Glomerular visceral epithelial cell (primary cell): Measurements from ENCODE around the gene CWC15.
"Not testable (repeated sequence)": the region's sequence is repeated elsewhere in the genome, so short reads cannot be mapped to it uniquely, and the experiment has no call there.

Experiments used
- DNase-seq: peaks from one replicate; pipeline ENCODE4 v3.0.0-alpha.2; 2016; ENCODE audit errors: extremely low spot score

The CWC15 gene

DNA sequence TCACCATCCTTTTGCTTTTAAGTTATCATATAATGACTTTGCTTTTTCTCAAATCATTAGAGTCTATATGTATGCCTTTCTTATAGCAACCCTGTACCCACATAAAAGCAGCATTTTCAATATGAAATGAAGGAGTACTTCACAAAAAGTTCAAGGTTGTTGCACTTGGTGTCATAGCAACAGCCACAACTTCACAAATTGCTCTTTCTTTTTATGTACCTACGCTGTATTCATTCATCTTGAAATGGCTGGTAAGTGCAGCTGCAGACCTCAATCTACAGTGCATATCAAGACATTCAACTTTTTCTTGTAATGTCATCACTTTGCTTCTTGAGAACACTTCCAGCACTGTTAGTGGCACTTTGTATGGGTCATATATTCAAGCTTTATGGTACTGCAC is 18.6 kb downstream of the CWC15 start:
- no peak for DNase-seq

DNA sequence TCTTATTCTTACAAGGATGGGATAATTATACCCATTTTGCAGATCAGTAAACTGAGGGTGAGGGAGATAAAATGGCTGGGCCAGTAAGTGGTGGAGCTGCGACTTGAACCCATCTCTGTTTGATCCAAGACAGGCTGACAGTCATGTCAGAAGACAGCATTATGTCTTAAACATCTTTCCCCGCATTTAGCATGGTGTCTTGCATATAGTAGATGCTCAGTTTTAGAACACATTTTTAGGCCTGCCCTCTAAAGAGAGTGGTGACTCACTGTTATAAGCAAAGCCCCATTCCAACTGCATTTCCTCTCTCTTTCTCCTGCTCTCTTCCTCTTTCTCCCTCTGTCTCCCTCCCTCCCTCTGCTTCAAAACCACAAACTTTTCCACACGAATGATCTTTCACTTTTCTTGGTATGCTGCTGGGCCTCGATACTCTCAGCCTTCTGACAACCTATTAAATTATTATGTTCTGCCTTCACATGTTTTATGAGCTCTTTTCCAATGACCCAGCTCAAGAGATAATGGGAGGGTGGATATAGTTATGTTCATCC is 25.2 kb downstream of the CWC15 start:
- DNase-seq, result peak; percentile 79

DNA sequence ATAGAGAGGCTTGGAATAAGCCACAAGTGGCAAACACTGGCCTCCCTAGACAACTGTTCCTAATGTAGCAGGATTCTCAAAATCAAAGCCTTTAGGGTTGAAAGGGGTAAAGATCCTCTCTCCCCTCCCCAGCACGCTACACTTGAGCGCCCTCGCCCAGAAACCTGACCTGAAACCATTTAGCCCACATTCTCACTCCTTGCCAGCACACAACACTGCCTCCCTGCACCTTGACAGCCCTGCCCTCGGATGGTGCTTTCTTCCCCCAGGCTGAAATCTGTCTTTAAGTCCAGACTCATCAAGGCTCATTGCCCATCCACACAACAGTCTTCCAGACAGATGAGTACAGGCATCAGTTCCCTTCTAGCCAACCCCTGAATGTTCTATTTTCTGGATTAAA is 26.5 kb downstream of the CWC15 start:
- no peak for DNase-seq

DNA sequence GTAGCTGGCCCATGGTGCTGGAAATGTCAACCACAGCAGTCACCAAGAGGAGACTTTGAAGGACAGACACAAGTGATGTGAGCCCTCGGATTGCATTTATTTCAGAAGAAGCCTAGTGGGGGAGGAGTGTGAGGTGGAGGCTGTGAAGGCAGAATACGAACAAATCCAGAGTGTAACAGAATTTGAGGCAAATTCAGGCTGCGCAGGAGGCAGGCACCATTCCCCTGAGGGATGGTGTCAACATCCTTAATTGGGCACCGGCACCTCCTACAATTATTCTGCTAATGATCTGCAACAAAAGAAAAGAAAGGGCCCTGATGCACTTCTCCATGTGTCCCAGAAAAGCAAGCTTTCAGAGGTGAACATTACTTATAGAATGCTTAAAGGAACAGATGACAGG is 32.2 kb downstream of the CWC15 start:
- no peak for DNase-seq

DNA sequence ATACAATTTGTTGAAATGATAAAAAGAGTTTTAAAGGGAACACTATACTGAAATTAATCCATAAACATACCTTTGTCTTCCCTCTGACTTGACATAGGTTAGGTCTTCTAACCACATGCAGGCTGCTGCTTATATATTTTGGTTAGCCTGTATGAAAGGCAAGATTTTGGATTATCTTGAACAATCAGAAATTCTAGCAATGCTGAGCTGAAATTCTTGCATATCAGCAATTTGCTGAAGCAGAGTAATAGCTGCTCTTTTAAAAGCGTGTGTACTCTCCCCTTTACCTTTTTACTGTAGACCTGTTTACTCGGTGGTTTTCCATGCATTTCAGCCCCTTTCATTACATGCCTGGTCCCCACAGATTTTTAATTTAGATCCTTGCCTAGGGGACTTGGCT is 34.0 kb downstream of the CWC15 start:
- no peak for DNase-seq

DNA sequence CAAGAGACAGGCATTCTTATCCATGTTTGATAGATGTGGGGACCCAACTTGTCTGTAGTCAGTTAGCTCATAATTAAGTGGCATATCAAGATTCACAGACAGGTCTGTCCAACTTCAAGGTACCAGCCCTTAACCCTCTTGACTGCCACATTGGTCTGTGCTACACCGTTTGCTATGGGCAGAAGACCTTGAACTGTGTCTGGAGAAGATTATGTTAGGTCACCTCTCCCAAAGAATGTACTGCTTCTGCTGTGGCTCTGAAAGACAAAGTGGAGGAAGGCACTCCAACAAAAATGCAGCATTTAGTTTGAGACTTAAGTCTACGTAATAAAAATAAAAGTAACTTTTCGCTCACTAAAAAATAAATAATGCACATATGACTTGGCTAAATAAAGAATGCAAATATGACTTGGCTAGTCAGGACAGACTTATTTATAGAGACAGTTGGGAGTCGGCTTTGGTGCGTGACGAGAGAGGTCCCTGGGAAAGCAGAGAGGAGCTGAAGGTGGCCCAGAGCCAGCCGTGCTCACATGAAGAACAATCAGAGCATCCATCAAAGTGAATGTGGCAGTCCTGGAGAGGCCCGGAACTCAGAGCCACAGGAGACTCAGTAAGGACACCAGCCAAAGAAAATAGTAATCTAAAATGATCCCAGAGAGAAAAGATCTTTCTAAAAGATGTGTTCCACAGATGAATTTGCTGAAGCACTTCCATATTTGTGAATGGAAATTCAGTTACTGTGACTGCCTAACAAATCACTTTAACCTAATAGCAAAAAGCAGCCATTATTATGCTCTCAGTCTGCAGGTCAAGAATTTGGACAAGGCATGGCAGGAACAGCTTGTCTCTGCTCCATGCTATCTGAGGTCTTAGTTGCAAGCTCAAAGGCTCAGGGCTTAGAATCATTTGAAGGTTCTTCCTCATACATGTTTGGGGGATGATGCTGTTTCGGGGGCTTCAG is 35.0 kb downstream of the CWC15 start:
- no peak for DNase-seq

DNA sequence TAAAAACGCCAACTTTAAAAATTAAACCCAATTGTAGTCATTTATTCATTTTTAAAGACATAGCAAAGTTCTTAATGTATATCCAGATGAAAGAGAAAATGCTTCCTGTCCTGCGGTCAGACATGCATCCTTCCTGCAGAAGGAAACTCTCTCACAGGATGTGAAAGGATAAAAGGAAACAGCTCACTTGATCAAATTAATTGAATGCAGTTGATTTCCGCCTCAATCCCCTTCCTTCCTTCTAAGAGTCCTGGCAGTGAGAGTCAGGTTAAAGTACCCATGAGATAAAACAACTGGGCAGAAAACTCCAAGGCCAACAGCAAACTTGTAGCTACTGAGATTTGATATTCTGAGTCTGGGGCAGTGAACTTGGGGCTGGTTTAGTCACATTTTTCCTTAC is 38.5 kb downstream of the CWC15 start:
- DNase-seq, result no peak

DNA sequence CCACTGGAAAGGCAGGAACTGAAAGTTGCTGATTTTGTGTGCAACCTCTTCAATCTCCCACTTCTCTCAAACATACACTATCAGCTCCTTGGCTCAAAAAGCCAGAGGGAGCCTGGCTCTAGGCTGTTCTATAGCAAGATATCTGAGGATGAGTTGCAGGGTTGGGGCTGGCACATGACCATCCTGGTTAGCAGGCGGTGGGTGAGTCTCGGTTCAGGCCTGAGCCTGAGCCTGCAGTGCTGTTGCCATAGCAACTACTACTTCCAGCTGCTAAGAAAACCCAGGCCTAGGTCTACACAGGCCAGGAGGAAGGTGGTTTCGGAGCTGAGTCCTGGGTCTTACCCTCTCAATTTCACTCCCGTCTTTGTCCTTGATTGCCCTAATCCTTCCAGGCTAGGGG is 39.0 kb downstream of the CWC15 start:
- DNase-seq, result no peak

DNA sequence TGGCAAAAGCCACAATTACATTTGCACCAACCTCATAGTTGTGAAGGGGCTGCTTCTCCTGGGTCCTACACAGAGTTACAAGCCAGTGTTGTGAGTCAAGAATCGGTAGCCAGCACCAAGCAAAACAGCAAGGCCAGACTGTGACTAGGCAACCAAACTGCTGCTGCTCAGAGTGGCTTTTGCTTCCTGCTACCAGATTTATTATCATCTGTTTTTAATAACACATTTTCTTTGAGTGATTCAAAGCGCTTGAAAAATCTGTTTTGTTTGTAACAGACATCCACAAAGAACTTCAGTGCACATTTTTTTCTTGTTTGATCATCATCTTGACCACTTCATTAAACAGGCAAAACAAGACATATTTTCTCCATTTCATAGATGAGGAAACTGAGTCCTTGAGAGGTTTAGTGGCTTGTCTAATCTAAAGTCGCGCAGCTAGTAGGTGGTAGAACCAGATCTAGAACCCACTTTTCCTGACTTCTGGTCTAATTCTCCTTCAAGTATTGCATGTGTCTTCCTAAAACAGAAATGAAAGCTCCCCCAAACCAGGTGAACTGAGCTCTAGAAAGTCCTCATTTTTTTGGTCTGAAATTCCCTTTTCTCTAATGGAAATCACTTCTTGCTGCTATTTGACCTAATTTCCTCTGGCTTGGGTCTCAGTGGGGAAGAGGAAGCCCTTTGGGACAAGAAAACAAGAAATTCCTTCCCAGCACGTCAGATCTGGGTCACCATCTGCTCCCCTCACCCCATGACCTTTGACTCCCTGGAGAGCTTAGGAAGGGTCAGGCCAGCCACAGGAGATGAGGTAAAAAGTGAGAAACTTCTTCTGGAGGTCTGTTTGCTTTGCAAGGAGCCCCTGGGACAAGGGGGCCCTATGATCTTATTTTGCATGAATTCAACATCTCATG is 39.9 kb downstream of the CWC15 start:
- peak; percentile 31 for DNase-seq

DNA sequence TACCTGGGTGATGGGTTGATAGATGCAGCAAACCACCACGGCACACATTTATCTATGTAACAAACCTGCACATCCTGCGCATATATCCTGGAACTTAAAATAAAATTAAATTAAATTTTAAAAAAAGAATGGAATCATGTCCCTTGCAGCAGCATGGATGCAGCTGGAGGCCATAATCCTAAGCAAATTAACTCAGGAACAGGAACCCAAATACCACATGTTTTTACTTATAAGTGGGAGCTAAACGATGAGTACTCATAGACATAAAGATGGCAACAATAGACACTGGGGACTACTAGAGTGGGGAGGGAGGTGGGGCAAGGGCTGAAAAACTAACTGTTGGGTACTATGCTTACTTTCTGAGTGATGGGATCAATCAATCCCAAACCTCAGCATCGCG is 40.9 kb downstream of the CWC15 start:
- no peak for DNase-seq

DNA sequence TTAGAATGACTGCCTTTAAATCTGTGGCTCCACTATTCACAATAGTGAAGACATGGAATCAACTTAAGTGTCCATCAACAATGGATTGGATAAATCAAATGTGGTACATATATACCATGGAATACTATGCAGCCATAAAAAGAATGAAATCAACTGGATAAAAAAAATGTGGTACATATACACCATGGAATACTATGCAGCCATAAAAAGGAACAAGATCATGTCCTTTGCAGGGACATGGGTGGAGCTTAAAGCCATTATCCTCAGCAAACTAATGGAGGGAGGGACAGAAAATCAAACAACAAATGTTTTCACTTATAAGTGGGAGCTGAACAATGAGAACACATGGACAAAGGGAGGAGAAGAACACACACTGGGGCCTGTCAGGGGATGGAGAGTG is 41.3 kb downstream of the CWC15 start:
- not testable (repeated sequence) for DNase-seq

DNA sequence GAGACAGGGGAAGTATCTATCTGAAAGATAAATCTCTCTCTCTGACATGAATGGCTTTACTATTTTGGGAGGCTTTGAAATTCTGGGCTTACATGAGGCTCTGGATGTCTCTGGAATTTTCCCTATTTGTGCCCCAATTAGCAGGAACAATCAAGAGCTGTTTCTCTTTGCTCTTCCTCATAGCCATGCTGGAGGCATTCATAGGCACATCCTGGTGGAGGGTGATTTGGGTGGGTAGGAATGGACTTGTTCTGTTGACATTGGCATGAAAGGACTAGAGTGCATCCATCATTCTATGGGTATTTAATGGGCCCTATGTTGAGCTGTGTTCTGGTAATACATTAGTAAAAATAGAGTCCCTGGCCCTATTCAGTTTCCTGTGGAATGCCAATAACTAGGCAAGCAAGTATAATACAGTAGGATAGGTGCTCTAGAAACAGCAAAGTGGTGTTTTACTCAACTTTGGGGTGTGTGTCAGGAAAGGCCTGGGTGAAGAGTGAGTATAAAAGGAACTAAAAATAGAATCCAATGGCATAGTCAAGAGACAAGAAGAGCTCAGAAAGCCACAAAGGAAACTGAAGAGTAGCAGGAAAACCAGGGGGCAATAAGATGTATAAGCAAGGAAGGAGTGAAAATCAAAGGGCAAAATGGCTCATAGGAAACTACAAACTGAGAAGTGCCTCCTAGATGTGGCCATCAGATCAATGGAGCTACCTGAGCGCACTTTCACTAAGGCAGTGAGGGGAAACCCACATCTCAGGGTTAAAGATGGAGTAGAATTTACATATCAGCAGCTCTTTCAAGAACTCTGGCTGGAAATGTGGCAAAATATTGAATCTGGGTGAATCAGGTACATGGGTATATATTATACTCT is 45.0 kb downstream of the CWC15 start:
- DNase-seq, result no peak

DNA sequence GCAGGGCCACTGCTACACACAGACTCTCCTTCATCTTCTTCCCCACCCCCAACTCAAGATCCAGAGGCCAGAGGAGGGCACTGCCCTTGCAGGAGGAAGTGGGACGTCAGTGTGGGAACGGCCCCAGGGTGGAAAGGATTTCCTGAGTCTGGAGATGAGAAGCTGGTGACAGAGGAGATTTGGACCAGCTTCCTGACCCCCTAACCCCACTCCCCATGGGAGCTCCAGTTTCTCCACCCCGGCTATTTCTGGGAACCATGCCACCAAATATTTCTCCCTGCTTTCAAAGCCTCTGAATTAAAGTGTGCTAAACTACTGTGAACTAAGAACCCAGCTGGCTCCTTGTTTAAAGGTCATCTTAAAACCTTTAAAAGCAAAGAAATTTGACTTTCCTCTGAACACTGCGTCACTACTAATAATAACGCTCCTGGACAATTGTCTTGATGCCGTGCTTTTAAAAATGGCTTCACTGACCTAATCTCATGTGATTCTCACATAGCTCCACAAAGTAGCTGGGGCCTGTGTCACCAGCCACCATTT is 46.6 kb downstream of the CWC15 start:
- peak; percentile 48 for DNase-seq

DNA sequence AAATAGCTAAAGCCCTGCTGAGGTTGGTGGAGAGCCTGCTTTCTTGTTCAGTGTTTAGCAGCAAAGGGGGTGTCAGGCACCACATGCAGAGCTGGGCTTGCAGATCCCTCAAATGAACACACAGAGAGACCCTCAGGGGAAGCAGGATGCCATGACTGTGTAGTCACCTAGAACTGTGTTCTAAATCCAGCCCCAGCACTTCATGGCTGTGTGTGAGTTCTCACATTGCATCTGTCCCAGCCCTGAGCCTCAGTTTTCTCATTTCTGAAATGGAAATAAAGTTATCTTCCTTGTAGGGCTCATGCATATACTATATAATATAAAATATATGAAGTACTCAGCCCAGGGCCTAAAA is 47.1 kb downstream of the CWC15 start:
- DNase-seq, result no peak

DNA sequence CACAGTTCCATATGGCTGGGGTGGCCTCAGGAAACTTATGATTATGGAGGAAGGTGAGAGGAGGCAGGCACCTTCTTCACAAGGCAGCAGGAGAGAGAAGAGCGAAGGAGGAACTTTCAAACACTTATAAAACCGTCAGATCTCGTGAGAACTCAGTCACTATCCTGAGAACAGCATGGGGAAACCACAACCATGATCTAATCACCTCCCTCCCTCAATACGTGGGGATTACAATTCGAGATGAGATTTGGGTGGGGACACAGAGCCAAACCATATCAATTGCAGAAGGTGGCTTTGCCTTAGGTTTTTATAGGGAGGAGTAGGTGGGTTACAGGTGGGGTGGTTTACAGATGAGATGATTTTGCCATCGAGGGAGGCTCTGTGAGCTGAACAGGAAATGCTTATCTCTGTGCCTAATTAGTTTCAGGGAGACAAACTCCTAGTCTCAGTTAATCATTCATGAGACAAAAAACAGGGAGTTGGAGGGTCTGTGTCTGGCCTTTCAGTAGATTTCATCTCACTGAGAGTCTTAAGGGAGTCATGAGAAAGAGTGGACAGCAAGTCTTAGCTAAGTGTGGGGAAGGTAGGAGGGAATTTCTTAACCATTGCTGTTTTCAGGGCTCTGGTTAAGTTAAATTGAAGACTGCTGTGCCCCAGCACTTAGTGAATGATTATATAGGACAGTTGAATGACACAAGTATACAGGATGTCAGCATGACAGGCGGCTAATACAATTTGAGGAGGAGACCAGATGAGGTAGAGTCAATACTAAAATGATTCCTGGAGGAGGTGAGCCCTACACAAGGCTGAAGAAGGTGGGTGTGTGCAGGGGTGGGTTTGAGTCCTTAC is 47.7 kb downstream of the CWC15 start:
- peak; percentile 28 for DNase-seq

DNA sequence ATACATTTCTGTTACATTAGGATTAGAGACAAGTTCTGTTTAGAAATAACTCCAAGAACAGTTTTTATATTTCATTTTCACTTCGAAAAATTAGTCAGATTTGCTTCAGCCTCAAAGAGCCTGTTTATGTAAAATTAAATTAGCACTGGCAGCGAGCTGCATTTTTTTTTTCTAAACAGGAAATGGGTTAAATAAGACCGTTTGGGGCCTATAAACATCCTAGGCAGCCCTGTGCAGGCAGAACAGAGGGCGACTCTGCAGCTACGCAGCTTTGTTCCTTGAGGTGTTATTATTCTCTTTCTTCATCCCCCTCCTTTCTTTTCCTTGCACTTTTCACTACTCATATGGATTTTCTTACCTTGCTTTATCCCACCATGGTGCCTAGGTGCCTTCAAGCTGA is 48.7 kb downstream of the CWC15 start:
- DNase-seq, result no peak

DNA sequence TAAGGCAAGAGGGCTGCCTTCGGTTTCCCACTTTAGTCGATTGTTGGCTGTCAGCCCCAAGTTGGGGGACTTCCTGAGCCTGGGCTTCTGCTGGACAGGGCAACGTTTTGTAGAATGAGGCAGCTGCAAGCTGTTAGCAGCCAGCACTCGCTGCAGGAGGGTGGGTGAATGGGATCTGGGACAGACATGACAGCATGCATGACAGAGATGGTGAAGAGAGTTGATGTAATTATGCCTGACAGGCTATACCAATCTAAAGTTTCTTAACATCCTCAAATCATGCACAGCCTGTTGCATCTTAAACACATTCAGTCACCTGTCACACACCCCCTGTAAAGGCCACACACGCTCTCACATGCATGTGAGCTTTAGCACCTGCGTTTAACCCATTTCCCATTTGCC is 49.2 kb downstream of the CWC15 start:
- no peak for DNase-seq

DNA sequence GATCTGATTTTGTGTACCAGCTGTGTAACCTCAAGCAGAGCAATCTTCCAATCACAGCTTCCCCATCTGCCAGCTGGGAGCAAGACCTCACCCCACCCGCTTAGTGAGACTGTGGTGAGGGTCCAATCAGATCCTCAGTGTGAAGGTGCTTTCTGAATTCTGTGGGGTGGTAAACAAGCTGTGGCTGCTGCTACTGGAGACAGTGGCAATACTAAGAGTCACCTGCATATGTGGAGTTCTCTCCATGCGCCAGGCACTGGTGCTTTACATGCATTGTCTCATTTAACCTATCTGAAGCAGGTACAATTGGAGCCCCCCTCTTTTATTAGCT is 50.4 kb downstream of the CWC15 start:
- DNase-seq, result no peak

DNA sequence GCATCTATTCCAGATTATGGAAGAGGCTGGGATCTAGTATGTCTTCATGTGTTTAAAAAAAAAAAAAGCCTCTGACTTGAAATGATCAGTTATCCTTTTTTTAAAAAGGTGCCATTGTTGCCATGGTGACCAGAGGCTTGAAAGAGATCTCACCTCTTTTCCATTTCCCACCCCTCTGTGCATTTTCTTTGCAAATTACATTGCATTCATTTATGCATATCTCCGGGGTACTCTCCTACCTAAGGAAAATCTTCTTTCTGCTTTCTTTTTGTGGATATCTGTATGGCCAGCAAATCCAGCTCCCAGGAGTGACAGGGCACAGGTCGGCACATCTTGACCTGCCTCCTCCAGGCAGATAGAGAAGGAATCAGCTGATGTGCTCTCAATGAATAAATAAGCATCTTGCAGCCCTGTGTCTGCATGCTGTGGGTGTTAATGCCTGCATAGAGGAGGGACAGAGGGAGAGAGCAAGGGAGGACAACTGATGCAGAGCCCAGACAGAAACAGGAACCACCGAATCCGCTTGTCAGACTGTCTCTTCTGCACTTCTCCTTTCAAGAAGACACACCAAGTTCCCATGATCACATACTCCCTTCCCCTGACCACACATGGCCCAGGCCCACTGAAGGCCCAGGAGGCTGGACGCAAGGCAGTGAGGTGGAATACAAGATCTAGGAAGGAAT is 50.9 kb downstream of the CWC15 start:
- no peak for DNase-seq

DNA sequence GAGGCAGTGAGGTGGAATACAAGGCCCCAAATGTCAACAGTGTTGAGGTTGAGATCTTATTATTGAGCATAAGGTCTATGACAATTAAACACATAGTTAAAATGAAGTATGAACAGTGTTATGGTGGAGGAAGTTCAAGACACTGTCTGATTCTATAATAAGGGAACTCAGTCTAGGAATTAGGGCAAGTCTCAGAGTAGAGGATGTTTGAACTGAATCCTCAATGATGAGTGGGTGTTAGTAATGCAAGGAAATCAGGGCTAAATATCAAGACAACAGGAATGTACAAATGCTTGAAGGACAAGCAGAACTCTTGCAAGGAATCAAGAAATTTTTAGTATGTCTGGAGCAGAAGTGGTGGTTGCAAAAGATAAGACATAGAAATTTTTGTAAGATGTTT is 53.0 kb downstream of the CWC15 start:
- no peak for DNase-seq
